NT2/D1 (cell line): Measurements from ENCODE around the gene CFLAR.
A peak's percentile ranks its signal among the peaks of the same experiment; 100 is the strongest.

Source experiments
- DNase-seq: peaks from one replicate; pipeline ENCODE4 v3.0.0-alpha.2; 2011; ENCODE audit warnings: low read depth, low spot score
- H3K27me3 ChIP-seq: 2 replicates; pipeline ENCODE4 v1.6.0; 2011; ENCODE audit warnings: mild to moderate bottlenecking; ENCODE audit not compliant: insufficient read length, insufficient read depth
- H3K36me3 ChIP-seq: 2 replicates; pipeline ENCODE4 v1.6.1; 2011; ENCODE audit warnings: mild to moderate bottlenecking, low read length, mixed read lengths; ENCODE audit not compliant: insufficient read depth, insufficient read length
- H3K4me1 ChIP-seq: 2 replicates; pipeline ENCODE4 v1.5.1; 2011; ENCODE audit not compliant: insufficient read depth, insufficient read length
- H3K4me3 ChIP-seq: 2 replicates; pipeline ENCODE4 v1.5.1; 2011; ENCODE audit warnings: low read depth; ENCODE audit not compliant: insufficient read length
- H3K9ac ChIP-seq: 2 replicates; pipeline ENCODE4 v1.6.0; 2011; ENCODE audit warnings: low read depth; ENCODE audit not compliant: insufficient read length
- H3K9me3 ChIP-seq: 2 replicates; pipeline ENCODE4 v1.5.1; 2011; ENCODE audit warnings: mild to moderate bottlenecking, low read length; ENCODE audit not compliant: insufficient read depth
- SUZ12 ChIP-seq: IDR thresholded peaks from 2 replicates; pipeline ENCODE4 v1.6.1; 2011; ENCODE audit not compliant: insufficient read length, insufficient read depth; ENCODE audit errors: extremely low read depth
- YY1 ChIP-seq: IDR thresholded peaks from 2 replicates; pipeline ENCODE4 v1.6.1; 2011; ENCODE audit not compliant: insufficient read length, insufficient read depth
- ZNF274 ChIP-seq: IDR thresholded peaks from 2 replicates; pipeline ENCODE4 v1.6.1; 2011; ENCODE audit warnings: mild to moderate bottlenecking, low read depth, low read length

CFLAR gene

GRCh38 chr2:201116115-201116958 lies at the start of gene CFLAR:
CFLAR (plus strand) TSS chr2:201116164; CDS start chr2:201129866, 13,702 bp downstream.
- no peak for TF ChIP-seq SUZ12
- no peak for TF ChIP-seq ZNF274
- TF ChIP-seq YY1 = no peak
- no peak for DNase-seq
- no peaks in the 10 kb centered on the region for H3K36me3 ChIP-seq
- H3K9me3 ChIP-seq = no peaks in the 10 kb centered on the region
- peak within 1 kb of the TSS; percentile 92 for H3K9ac ChIP-seq
- H3K4me3 ChIP-seq = peak within 1 kb of the TSS; percentile 85
- peaks cover 3% of the 10 kb centered on the region for H3K4me1 ChIP-seq
- H3K27me3 ChIP-seq = no peaks in the 10 kb centered on the region

- H3K9ac ChIP-seq = peak overlapping the region; percentile 85
- DNase-seq = no peak
- H3K4me1 ChIP-seq = no peaks in the 10 kb centered on the region
- no peaks in the 10 kb centered on the region for H3K27me3 ChIP-seq
- no peaks in the 10 kb centered on the region for H3K36me3 ChIP-seq
- no peaks in the 10 kb centered on the region for H3K9me3 ChIP-seq
- TF ChIP-seq YY1 = no peak
- peak overlapping the region; percentile 85 for H3K4me3 ChIP-seq
Measured at GRCh38 chr2:201070948-201071478, 45.0 kb upstream of the CFLAR start.

GRCh38 chr2:201071479-201072200 lies 44.3 kb upstream of the CFLAR start, which contains the start of the genes HYCC2 and NDUFB3:
HYCC2 (minus strand) TSS chr2:201071671; CDS start chr2:201024009, 47,662 bp downstream.
NDUFB3 (plus strand) TSS chr2:201072001; CDS start chr2:201078883, 6,882 bp downstream.
- H3K4me3 ChIP-seq = peak within 1 kb of the TSS; percentile 85
- DNase-seq = peak; percentile 93
- H3K4me1 ChIP-seq = no peaks in the 10 kb centered on the region
- no peak for TF ChIP-seq SUZ12
- no peak for TF ChIP-seq YY1
- TF ChIP-seq ZNF274 = no peak
- no peaks in the 10 kb centered on the region for H3K27me3 ChIP-seq
- peak within 1 kb of the TSS; percentile 89 for H3K9ac ChIP-seq
- no peaks in the 10 kb centered on the region for H3K9me3 ChIP-seq
- H3K36me3 ChIP-seq = no peaks in the 10 kb centered on the region

- Histone ChIP-seq H3K36me3 (no peaks in the 10 kb centered on the region), H3K4me1 (no peaks in the 10 kb centered on the region), H3K4me3 (peak overlapping the region; percentile 85), H3K27me3 (no peaks in the 10 kb centered on the region), H3K9me3 (no peaks in the 10 kb centered on the region), H3K9ac (peak overlapping the region; percentile 89)
- no peak for DNase-seq
- TF ChIP-seq ZNF274 = no peak
- no peak for TF ChIP-seq YY1
- TF ChIP-seq SUZ12 = no peak
Measured at GRCh38 chr2:201072201-201072530, 43.8 kb upstream of the CFLAR start.

DNA sequence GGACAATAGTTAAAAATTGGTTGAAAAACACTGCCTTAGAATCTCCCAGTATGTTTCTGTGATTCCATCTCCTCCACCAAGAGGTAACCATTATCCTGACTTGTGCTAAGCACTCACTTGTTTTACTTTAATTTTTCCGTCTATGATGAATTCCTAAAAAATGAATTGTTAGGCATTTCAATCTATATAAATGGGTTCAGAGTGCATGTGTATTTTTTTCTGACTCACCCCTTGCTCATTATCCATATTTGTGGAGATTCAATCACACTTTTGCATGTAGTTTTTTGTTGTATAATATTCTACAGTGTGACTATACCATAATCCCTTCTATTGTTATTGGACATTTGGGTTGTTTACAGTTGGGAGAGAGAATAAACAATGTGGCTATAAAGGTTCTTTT lies 42.9 kb upstream of the CFLAR start:
- Histone ChIP-seq H3K9me3 (no peaks in the 10 kb centered on the region), H3K36me3 (no peaks in the 10 kb centered on the region), H3K4me1 (no peaks in the 10 kb centered on the region), H3K9ac (no peak overlapping the region), H3K27me3 (no peaks in the 10 kb centered on the region), H3K4me3 (peak overlapping the region; percentile 85)
- DNase-seq = no peak
- no peak for TF ChIP-seq ZNF274
- TF ChIP-seq SUZ12 = no peak
- no peak for TF ChIP-seq YY1

DNA sequence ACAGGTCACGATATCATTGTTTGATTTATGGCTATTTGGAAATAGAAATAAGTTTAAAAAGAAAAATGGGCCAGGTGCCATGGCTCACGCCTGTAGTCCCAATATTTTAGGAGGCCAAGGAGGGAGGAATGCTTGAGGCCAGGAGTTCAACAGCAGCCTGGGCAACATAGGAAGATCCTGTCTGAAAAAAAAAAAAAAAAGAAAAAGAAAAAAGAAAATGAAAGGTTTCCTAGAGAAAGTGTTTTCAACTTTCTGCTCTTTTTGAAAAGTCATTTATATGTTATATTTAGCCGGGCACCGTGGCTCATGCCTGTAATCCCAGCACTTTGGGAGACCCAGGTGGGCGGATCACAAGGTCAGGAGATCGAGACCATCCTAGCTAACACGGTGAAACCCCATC lies 41.0 kb upstream of the CFLAR start:
- no peak for DNase-seq
- Histone ChIP-seq H3K4me3 (no peak overlapping the region), H3K9me3 (no peaks in the 10 kb centered on the region), H3K9ac (no peak overlapping the region), H3K27me3 (no peaks in the 10 kb centered on the region), H3K4me1 (no peaks in the 10 kb centered on the region), H3K36me3 (peaks cover 17% of the 10 kb centered on the region)
- TF ChIP-seq SUZ12 (no peak), YY1 (no peak), ZNF274 (no peak)

- Histone ChIP-seq H3K4me1 (no peaks in the 10 kb centered on the region), H3K27me3 (no peaks in the 10 kb centered on the region), H3K36me3 (peaks cover 56% of the 10 kb centered on the region), H3K9ac (no peak overlapping the region), H3K4me3 (no peak overlapping the region), H3K9me3 (no peaks in the 10 kb centered on the region)
- no peak for TF ChIP-seq YY1
- TF ChIP-seq SUZ12 = no peak
- no peak for TF ChIP-seq ZNF274
- DNase-seq = no peak
Measured at GRCh38 chr2:201084863-201085262, 31.1 kb upstream of the CFLAR start.
